ENCODE data around the gene SRPK1.
"Not testable (repeated sequence)": the region's sequence is repeated elsewhere in the genome, so short reads cannot be mapped to it uniquely, and the experiment has no call there.

The SRPK1 gene

DNA sequence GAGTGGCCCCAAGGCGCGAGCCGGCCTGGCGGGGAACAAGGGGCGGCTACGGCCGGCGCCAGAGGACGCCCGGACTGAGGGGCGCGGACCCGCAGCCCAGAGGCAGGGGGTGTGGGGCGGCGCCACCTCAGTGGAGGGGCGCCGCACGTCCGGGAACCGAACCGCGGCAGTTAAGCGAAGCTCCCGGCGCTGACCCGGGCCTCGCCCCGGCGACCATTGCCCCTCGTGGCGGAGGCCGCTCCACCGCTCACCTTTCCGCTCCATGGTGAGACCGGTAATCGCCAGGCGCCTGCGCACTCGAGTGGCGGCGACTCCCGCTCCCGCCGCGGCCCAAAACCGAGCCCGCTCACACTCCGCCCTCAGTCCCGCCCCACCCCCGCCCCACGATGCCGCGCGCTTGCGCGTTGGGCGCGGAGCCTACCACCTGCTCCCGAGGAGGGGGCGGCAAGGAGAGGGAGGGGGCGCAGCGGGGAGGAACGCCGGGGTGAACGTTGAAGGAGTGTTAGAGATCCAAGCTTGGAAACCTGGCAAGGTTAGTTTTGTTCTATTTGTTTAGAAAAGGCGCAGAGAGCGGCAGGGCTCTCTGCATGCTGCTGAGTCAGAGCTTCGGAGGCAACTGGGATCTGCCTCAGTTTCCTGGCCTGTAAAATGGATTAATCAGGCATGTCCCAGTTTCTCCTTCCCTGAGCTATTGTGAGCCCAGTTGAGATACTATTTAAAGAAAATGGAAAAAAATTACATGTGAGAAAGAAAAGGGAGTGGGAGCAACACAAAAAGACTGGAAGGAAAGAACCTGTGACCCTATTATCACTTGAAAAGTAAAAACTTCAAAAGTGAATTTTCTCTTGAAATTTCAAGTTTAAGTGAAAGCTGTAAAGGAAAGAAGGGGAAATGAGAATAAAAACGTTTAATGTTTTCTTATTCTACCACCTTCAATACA is at the start of gene SRPK1:
Gene SRPK1, minus strand, starts transcription at position 306 of the 940 bp plus-strand sequence. Its CDS starts 42 bp downstream, at position 264.
- in situ Hi-C loops (cut with MboI; ENCODE audit: low pct_unique_long_range_greater_than_20kb, low sequenced_read_pairs), result no loop called here
- peak; percentile 86 for DNase-seq

DNA sequence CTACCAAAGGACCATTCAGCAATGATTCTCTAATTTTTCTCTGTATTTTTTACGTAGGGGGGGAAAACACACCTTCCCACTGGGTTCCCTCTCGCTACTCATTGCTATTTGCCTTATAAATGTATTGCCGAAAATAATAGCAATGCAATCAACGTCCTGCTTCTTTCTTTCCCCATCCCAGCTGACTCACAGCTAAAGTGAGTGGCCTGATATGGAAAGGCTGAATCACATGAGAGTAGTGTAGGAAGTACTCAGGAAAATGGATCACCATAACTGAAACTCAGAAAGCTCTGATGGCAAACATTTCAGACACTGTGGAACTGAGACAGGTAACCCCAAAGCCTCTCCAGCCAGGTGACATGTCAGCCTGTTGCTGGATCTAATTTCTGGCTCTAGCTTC is 49.3 kb upstream of the SRPK1 start:
- in situ Hi-C loops (cut with MboI; ENCODE audit: low pct_unique_long_range_greater_than_20kb, low sequenced_read_pairs), result no loop called here

DNA sequence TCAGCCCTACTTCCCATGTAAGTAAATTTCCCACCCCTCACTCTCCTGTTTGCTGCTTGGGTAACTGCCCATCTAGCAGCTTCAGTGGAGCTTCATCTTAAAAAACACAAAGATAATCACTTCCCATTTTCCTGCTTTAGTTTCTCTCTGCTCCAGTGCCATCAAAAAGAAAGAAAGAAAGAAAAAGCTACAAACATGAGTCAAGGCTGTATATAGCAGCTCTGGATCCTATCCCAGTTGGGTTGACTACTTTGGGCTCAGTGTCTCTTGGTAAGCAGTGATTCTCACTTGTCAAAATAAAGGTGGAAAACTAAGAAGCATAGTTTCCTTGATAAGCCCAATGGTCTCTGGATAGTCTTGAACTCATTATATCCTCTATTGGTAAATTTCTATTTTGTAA is 48.7 kb upstream of the SRPK1 start:
- DNase-seq, result no peak
- in situ Hi-C loops (cut with MboI; ENCODE audit: low pct_unique_long_range_greater_than_20kb, low sequenced_read_pairs), result no loop called here

More for the DNA sequence above, 49.3 kb upstream of the SRPK1 start:
- no peak for DNase-seq

DNA sequence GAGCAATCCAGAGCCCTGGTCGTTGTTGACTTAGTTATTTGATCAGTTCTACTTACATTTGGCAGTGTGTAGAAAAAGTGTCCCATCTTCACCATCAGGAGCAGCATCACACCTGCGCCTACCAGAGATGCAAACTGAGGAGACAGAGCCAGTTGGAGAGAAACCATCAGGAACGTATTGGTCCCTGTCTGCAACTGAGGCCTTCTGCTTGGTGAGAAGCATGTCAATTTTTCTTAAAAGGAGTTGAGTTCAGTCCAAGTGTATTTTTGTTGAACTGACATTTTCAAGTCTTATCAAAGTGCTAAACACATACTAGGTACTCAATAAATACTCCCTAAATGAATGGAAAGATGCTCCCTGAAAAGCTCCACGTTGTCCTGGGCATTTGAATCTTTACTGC is 47.9 kb upstream of the SRPK1 start:
- in situ Hi-C loops (cut with MboI; ENCODE audit: low pct_unique_long_range_greater_than_20kb, low sequenced_read_pairs), result no loop called here
- DNase-seq, result no peak

DNA sequence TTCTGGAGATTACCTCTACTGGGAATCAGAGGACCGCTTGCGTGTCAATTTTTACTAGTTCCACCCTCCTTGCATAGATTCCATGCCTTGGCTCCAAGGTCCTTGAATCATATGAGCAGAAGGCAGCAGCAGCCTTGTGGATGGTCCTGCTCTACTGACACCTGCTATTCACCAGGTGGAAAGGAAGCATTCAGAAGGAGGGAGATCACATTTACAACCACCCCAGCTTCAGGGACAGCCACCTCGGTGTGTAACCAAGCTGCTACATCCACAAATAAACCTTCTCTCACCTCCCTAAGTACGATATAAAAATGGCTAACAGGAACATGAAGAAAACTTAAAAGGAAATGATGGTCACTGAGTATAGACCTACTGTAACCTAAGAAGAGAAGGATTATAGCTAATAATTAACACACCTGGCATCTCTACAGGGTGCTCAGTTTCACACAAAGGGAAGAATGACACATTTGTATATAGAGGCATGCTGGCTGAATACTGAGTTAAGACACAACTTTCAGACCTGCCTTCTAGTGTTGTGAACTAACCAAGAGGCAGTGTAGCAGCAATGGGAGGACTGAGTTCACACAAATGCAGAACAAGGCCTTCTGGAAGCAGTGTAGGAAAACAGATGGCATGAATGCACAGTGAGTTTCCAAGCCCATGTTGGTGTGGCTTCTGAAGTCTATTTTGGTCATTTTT is 46.3 kb upstream of the SRPK1 start:
- in situ Hi-C loops (cut with MboI; ENCODE audit: low pct_unique_long_range_greater_than_20kb, low sequenced_read_pairs), result no loop called here
- DNase-seq, result no peak

DNA sequence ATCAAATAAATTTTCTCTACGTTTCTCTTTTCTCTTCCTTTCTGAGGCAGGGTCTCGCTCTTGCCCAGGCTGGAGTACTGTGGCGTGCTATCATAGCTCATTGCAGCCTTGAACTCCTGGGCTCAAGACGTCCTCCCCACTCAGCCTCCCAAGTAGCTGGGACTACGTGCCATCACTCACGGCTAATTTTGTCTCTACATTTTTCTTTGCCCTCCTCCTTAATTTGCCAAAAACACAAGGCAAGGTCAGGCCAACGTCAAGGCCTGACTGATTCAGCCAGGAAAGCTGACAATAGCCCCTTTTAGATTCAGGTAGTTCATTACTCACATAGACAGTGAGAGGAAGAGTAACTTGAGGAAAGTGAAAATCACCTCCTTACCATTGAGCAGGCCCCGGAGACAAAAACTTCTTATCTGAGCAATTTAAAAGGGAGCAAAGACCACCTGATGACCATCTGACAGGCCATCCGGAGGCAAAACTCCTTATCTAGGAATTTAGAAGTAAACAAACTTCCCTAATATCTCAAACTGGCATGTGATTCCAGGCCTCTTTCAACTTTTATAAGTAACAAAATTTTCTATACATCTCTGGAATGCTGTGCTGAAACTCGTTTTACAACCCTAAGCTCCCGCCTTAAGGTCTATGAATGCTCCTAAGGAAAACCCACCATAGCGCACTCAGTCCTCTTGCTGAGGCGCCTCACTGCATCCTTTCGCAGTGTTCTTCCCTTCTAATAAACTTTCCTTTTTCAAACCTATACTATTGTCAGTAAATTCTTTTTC is 42.1 kb upstream of the SRPK1 start:
- no peak for DNase-seq
- in situ Hi-C loops (cut with MboI; ENCODE audit: low pct_unique_long_range_greater_than_20kb, low sequenced_read_pairs), result no loop called here

DNA sequence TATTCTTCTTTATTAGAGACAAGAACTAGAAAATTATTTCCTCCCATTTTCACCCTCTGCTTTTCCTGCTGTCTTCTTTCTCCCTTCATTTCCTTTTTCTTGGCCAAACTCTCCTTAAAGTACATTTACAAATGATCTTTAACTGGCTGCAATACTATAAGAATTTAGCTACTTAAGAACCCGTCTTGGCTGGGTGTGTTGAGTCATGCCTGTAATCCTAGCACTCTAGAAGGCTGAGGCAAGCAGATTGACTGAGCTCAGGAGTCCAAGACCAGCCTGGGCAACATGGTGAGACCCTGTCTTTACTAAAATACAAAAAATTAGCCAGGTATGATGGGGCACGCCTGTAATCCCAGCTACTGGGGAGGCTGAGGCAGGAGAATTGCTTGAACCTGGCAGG is 39.3 kb upstream of the SRPK1 start:
- in situ Hi-C loops (cut with MboI; ENCODE audit: low pct_unique_long_range_greater_than_20kb, low sequenced_read_pairs), result no loop called here
- no peak for DNase-seq

DNA sequence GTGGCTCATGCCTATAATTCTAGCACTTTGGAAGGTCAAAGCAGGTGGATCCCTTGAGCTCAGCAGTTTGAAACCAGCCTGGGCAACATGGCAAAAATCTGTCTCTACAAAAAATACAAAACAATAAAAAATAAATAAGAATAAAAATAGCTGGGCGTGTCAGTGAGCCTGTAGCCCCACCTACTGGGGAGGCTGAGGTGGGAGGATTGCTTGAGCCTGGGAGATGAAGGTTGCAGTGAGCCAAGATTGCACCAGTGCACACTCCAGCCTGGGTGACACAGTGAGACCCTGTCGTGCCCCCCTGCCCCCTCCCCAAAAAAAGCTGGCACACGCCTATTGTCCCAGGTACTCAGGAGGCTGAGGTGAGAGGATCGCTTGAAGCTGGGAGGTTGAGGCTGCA is 35.1 kb upstream of the SRPK1 start:
- in situ Hi-C loops (cut with MboI; ENCODE audit: low pct_unique_long_range_greater_than_20kb, low sequenced_read_pairs), result no loop called here
- DNase-seq, result no peak

DNA sequence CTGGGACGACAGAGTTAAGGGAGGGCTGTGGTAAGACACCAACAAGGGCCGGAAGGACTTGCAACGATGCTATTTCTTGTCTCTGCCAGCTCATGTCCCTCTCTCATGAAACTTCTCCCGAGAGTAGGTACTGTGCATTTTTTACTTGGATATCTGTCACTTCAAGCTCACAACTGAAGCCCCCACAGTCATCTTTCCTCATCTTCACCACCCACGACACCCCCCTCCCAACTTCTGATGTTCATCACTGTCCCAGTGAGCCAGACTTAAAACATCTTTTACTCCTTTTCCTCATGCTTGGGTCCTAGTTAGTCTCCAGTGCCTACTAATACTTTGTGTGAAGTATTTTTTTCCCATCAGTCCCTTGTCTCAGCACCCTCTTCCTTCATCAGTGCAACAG is 34.6 kb upstream of the SRPK1 start:
- DNase-seq, result no peak
- in situ Hi-C loops (cut with MboI; ENCODE audit: low pct_unique_long_range_greater_than_20kb, low sequenced_read_pairs), result no loop called here

DNA sequence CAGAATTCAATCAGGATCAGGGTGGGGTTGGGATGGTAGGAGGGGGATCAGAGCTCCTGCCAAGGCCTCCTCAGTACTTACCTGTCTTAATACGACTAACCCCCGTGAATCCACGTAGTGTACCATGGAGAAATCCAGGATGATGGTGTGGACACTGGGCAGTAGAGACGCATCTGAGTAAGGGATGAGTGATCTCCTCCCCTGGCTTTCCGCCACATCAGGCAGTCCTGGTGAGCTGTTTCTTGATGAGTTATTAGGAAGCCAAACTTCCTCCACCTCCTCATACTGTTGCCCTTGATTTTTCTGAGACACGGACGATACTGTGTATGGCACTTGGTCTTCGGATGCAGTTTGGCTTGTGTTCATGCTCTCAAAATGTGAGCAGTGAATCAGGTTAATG is 34.2 kb upstream of the SRPK1 start:
- DNase-seq, result no peak
- in situ Hi-C loops (cut with MboI; ENCODE audit: low pct_unique_long_range_greater_than_20kb, low sequenced_read_pairs), result no loop called here

DNA sequence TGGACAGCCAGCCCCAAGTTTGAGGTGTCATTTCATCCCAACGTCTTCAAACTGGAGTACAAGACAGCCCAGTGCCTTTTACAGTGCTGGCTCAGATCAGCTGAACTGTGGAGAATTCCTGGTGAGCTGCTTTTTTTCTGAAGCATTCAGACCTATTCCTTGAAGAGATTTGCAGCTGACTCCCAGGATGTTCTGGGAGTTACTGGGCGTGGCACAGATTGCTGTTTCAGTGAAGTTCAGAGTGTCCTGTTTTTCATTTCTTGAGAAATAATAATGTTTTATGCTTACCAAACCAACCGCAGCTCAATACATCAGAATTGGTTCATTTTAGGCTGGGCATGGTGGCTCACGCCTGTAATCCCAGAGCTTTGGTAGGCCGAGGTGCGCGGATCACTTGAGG is 33.4 kb upstream of the SRPK1 start:
- no peak for DNase-seq
- in situ Hi-C loops (cut with MboI; ENCODE audit: low pct_unique_long_range_greater_than_20kb, low sequenced_read_pairs), result no loop called here

DNA sequence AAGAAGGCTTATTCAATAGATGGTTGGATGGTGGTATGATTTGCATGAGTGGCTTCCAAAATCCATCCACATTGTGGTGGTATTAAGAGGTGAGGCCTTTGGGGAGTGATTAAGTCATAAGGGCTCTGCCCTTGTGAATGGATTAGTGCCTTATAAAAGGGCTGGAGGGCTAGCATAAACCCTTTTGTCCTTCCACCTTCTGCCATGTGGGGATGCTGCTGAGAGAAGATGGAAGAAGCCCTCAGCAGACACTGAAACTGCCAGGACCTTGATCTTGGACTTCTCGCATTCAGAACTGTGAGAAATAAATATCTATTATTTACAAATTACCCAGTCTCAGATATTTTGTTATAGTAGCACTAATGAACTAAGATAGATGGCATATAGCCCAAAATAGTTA is 27.8 kb upstream of the SRPK1 start:
- in situ Hi-C loops (cut with MboI; ENCODE audit: low pct_unique_long_range_greater_than_20kb, low sequenced_read_pairs), result no loop called here
- peak; percentile 42 for DNase-seq

DNA sequence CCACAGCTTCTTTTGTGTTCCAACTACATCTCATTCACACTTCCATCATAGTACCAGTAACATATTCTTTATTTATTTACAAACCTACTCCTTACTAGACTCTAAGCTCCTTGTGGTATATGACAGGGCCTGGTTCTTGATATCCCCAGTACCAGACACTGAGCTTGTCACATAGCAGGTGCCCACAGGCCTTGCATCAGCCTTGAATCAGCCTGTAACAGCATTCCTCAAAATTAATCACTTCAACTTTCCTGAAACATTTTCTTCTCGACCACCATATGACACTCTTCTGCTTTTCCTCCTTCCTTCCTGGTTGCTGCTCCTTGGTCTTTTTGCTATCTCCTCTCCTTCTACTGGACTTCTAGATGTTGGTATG is 24.7 kb upstream of the SRPK1 start:
- no peak for DNase-seq
- in situ Hi-C loops (cut with MboI; ENCODE audit: low pct_unique_long_range_greater_than_20kb, low sequenced_read_pairs), result no loop called here

DNA sequence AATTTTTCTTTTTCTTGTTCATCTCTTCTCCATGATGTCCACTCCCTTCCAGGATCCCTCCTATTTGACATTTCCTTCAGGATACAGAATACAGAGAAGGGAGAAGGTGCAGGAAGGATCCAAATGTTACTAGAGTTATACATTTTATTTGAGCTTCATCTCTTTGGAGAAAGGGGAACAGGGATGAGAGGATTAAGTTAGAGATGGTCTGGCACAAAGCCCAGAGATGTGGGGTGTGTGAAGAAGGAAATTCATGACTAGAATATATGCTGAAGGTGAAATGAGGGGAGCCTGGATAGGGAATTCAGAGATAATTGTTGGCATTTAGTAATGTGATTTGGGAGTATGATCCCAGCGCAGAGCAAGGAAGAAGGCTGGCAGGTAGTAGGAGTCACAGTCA is 22.5 kb upstream of the SRPK1 start:
- peak; percentile 14 for DNase-seq
- in situ Hi-C loops (cut with MboI; ENCODE audit: low pct_unique_long_range_greater_than_20kb, low sequenced_read_pairs), result no loop called here

DNA sequence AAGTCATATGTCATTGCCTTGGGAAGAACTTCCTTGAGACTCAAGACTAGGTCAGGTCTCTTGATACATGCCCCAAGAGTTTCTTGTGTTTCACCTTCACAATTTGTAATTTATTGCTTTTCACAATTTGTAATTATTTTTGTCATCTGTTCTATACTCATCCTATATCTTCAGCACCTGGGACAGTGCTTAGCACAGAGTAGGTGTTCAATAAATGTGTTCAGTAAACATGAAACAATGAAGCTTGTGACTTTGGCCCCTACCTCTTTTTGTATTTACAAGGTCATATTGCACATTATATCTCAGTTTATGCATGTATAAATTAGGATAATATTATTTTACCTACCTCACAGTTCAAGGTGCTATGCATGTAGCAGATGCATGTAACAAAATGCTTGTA is 21.5 kb upstream of the SRPK1 start:
- in situ Hi-C loops (cut with MboI; ENCODE audit: low pct_unique_long_range_greater_than_20kb, low sequenced_read_pairs), result no loop called here
- DNase-seq, result no peak

DNA sequence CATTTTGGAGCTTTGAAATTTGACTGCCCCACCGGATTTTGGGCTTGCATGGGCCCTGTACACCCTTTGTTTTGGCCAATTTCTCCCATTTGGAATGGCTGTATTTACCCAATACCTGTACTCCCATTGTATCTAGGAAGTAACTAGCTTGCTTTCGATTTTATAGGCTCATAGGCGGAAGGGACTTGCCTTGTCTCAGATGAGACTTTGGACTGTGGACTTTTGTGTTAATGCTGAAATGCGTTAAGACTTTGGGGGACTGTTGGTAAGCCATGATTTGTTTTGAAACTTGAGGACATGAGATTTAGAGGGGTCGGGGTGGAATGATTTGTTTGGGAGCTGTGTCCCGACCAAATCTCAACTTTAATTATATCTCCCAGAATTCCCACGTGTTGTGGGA is 20.3 kb upstream of the SRPK1 start:
- in situ Hi-C loops (cut with MboI; ENCODE audit: low pct_unique_long_range_greater_than_20kb, low sequenced_read_pairs); DNase-seq: not testable (repeated sequence)

DNA sequence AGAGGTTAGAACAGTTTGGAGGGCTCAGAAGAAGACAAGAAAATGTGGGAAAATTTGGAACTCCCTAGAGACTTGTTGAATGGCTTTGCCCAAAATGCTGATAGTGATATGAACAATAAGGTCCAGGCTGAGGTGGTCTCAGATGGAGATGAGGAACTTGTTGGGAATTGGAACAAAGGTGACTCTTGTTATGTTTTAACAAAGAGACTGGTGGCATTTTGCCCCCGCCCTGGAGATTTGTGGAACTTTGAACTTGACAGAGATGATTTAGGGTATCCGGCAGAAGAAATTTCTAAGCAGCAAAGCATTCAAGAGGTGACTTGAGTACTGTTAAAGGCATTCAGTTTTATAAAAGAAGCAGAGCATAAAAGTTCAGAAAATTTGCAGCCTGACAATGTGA is 19.1 kb upstream of the SRPK1 start:
- in situ Hi-C loops (cut with MboI; ENCODE audit: low pct_unique_long_range_greater_than_20kb, low sequenced_read_pairs); DNase-seq: not testable (repeated sequence)

DNA sequence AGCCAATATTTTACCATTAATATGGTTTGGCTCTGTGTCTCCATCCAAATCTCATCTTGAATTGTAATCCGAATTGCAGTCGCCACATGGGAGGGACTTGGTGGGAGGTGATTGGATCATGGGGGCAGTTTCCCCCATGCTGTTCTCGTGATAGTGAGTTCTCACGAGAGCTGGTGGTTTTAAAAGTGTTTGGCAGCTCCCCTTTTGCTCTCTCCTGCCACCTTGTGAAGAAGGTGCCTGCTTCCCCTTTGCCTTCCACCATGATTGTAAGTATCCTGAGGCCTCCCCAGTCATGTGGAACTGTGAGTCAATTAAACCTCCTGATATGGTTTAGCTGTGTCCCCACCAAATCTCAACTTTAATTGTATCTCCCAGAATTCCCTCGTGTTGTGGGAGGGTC is 18.4 kb upstream of the SRPK1 start:
- peak; percentile 3 for DNase-seq
- in situ Hi-C loops (cut with MboI; ENCODE audit: low pct_unique_long_range_greater_than_20kb, low sequenced_read_pairs), result not testable (repeated sequence)

DNA sequence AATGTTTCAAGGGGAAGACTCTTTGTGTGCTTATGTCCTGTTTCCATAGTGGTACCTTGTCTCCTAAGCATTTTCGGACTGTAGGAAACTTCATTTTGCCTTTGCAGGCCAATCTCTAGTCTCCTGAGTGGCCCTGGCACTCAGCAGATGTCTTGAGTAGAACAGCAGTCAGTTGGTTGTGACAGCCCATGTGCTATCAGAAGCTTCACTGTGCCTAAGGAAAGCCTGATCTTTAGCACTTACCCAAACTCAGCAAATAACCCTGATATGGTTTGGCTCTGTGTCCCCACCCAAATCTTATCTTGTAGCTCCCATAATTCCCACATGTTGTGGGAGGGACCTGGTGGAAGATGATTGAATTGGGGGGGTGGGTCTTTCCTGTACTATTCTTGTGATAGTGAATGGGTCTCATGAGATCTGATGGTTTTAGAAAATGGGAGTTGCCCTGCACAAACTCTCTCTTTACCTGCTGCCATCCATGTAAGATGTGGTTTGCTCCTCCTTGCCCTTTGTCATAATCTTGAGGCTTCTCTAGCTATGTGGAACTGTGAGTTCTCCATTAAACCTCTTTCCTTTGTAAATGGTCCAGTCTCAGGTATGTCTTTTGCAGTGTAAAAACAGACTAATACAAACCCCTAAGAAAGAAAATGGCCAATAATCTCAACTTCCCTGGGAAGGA is 15.9 kb upstream of the SRPK1 start:
- DNase-seq, result no peak
- in situ Hi-C loops (cut with MboI; ENCODE audit: low pct_unique_long_range_greater_than_20kb, low sequenced_read_pairs), result no loop called here

Data from KBM-7 (cell line).